Colonic mucosa (tissue), 4 donors: Measurements from ENCODE around the gene RHOT1. TPM values are rescaled to one million over a fixed set of nuclear protein-coding genes. Genes with fewer than 3 reads are reported as not detected.

Source experiments
- DNase-seq: peaks from one replicate; pipeline ENCODE4 v3.0.0-alpha.2; 2020
- H3K27ac ChIP-seq: fragments of 200-600 bp; one replicate; pipeline ENCODE4 v1.8.0; 2021
- H3K27me3 ChIP-seq: fragments of 200-600 bp; one replicate; pipeline ENCODE4 v1.8.0; 2021
- H3K36me3 ChIP-seq: fragments of 200-600 bp; one replicate; pipeline ENCODE4 v1.8.0; 2021
- H3K4me1 ChIP-seq: fragments of 200-600 bp; one replicate; pipeline ENCODE4 v1.8.0; 2021; ENCODE audit warnings: mild to moderate bottlenecking
- H3K4me3 ChIP-seq: fragments of 200-600 bp; one replicate; pipeline ENCODE4 v1.8.0; 2021
- H3K9ac ChIP-seq, 2 donors: one replicate each; pipeline ENCODE4 v1.7.0; 2013; ENCODE audit warnings: control low read depth in 2 of 2, low read depth in 2 of 2, low read length in 2 of 2
- H3K9me3 ChIP-seq: fragments of 200-600 bp; one replicate; pipeline ENCODE4 v1.8.0; 2021
- CTCF ChIP-seq: fragments of 200-600 bp; IDR thresholded peaks from one replicate; pipeline ENCODE4 v1.8.0; 2022; ENCODE audit warnings: antibody characterized with exemption, mild to moderate bottlenecking
- intact Hi-C: fragments of 100-400 bp; cut with DNase I; formaldehyde crosslinking; loops from one replicate; pipeline ENCODE4 v1.14.1; 2022
- total RNA-seq, 2 donors: library from RNA; stranded (reverse); fragmentation: NEBNext Ultra II Directional in 1 of 2; extraction: Animal tissue kit (Norgen Biotek cat#: 25700) in 1 of 2; gene quantifications; one replicate each; pipeline ENCODE4 v1.2.1, GENCODE V29; 2021
- donor health status: healthy.
- donor health status: DM: no; HTN: no; CAD: no.
- donor health status: DM: no; HTN: no; CAD: no.

The RHOT1 gene
- total RNA-seq, 2 donors from 2014 or later, result 18.1 to 27.4 TPM

- Histone ChIP-seq H3K27ac (no peak overlapping the region), H3K9me3 (no peaks in the 10 kb centered on the region), H3K27me3 (no peaks in the 10 kb centered on the region), H3K4me1 (no peaks in the 10 kb centered on the region), H3K36me3 (no peaks in the 10 kb centered on the region), H3K4me3 (no peak overlapping the region), H3K9ac (no peak overlapping the region)
- intact Hi-C loops, result no loop called here
- DNase-seq, result no peak
- TF ChIP-seq CTCF, result no peak
These were observed 16.7 kb downstream of the RHOT1 start for GRCh38 chr17:32158870-32159585.

- TF ChIP-seq CTCF, result no peak
- Histone ChIP-seq H3K4me1 (no peaks in the 10 kb centered on the region), H3K27ac (no peak overlapping the region), H3K9me3 (no peaks in the 10 kb centered on the region), H3K9ac (no peak overlapping the region), H3K36me3 (no peaks in the 10 kb centered on the region), H3K27me3 (no peaks in the 10 kb centered on the region), H3K4me3 (no peak overlapping the region)
- DNase-seq, result no peak
- intact Hi-C loops, result no loop called here
These were observed 17.5 kb downstream of the RHOT1 start for GRCh38 chr17:32159586-32160438.

- H3K36me3 ChIP-seq, result no peaks in the 10 kb centered on the region
- TF ChIP-seq CTCF, result no peak
- H3K27ac ChIP-seq, result no peak overlapping the region
- intact Hi-C loops, result no loop called here
- no peak overlapping the region for H3K9ac ChIP-seq
- no peak for DNase-seq
- H3K27me3 ChIP-seq, result no peaks in the 10 kb centered on the region
- H3K4me1 ChIP-seq, result no peaks in the 10 kb centered on the region
- no peaks in the 10 kb centered on the region for H3K9me3 ChIP-seq
- no peak overlapping the region for H3K4me3 ChIP-seq
These were observed 18.2 kb downstream of the RHOT1 start for GRCh38 chr17:32160526-32160925.

- no peak overlapping the region for H3K4me3 ChIP-seq
- no peaks in the 10 kb centered on the region for H3K4me1 ChIP-seq
- intact Hi-C loops, result no loop called here
- no peak for DNase-seq
- no peaks in the 10 kb centered on the region for H3K9me3 ChIP-seq
- H3K27ac ChIP-seq, result no peak overlapping the region
- no peaks in the 10 kb centered on the region for H3K27me3 ChIP-seq
- no peak overlapping the region for H3K9ac ChIP-seq
- no peaks in the 10 kb centered on the region for H3K36me3 ChIP-seq
- TF ChIP-seq CTCF, result no peak
These were observed 18.7 kb downstream of the RHOT1 start for GRCh38 chr17:32161029-32161428.

GRCh38 chr17:32161506-32162365, 19.4 kb downstream of the RHOT1 start:
- H3K27ac ChIP-seq, result no peak overlapping the region
- no peak overlapping the region for H3K4me3 ChIP-seq
- H3K27me3 ChIP-seq, result no peaks in the 10 kb centered on the region
- H3K4me1 ChIP-seq, result no peaks in the 10 kb centered on the region
- no peaks in the 10 kb centered on the region for H3K9me3 ChIP-seq
- no peak overlapping the region for H3K9ac ChIP-seq
- no peak for DNase-seq
- intact Hi-C loops, result no loop called here
- H3K36me3 ChIP-seq, result no peaks in the 10 kb centered on the region
- no peak for TF ChIP-seq CTCF
